K562 (cell line): ENCODE data around the gene KANK2. TPM values are rescaled to one million over a fixed set of nuclear protein-coding genes. Genes with fewer than 3 reads are reported as not detected.

ENCODE experiments used
- AFF4 ChIP-seq: sonication (generic); formaldehyde crosslinking; IDR thresholded peaks from 2 replicates; pipeline ENCODE4 v1.8.0; 2023; ENCODE audit warnings: mild to moderate bottlenecking, missing genetic modification reagents
- ARID2 ChIP-seq: fragments of 450-650 bp; IDR thresholded peaks from 2 replicates; pipeline ENCODE4 v1.6.1; 2017; ENCODE audit warnings: antibody characterized with exemption, mild to moderate bottlenecking
- CBX5 ChIP-seq: IDR thresholded peaks from 2 replicates; pipeline ENCODE4 v1.6.1; 2014; ENCODE audit warnings: low read depth, borderline replicate concordance
- CTCF ChIP-seq, 3 experiments: IDR thresholded peaks in 2 of 3; conservative IDR thresholded peaks in 1 of 3; 2 replicates each; pipeline ENCODE4 v1.5.1; 2011 to 2012; ENCODE audit warnings: low read length in 3 of 3, mild to moderate bottlenecking in 3 of 3, control low read depth in 2 of 3, improper control_type of control experiment in 1 of 3, inconsistent platforms in 1 of 3, low read depth in 1 of 3, mixed read lengths in 1 of 3, moderate library complexity in 1 of 3; ENCODE audit not compliant: insufficient read depth in 2 of 3
- EP400 ChIP-seq: fragments of 450-650 bp; IDR thresholded peaks from 2 replicates; pipeline ENCODE4 v1.6.1; 2017; ENCODE audit warnings: antibody characterized with exemption, mild to moderate bottlenecking, moderate library complexity
- ETV1 ChIP-seq: fragments of 450-650 bp; conservative IDR thresholded peaks from 2 replicates; pipeline ENCODE4 v1.6.1; 2016; ENCODE audit warnings: missing genetic modification characterization, control low read depth, low read depth, missing compliant biosample characterization
- FOXA1 ChIP-seq: fragments of 450-650 bp; IDR thresholded peaks from 2 replicates; pipeline ENCODE4 v1.6.1; 2016; ENCODE audit warnings: mild to moderate bottlenecking, borderline replicate concordance
- JUND ChIP-seq, 2 experiments: IDR thresholded peaks; 2 replicates in 1 of 2; 3 replicates in 1 of 2; pipeline ENCODE4 v1.6.1; 2011; ENCODE audit warnings: borderline replicate concordance in 2 of 2, low read depth in 2 of 2, low read length in 2 of 2, improper control_type of control experiment in 1 of 2, missing biosample characterization in 1 of 2, missing genetic modification characterization in 1 of 2, missing genetic modification reagents in 1 of 2
- MCM3 ChIP-seq: fragments of 450-650 bp; IDR thresholded peaks from 2 replicates; pipeline ENCODE4 v1.6.1; 2016
- MEF2D ChIP-seq: conservative IDR thresholded peaks from 2 replicates; pipeline ENCODE4 v1.6.1; 2016; ENCODE audit warnings: low read depth, missing genetic modification characterization, missing compliant biosample characterization
- PPARD ChIP-seq: fragments of 250-450 bp; sonication (Bioruptor Pico); IDR thresholded peaks from 2 replicates; pipeline ENCODE4 v1.8.0; 2022; ENCODE audit warnings: inconsistent platforms, mild to moderate bottlenecking, moderate library complexity
- RFX5 ChIP-seq: IDR thresholded peaks from 2 replicates; pipeline ENCODE4 v1.6.1; 2011; ENCODE audit warnings: low read depth, mild to moderate bottlenecking, improper control_type of control experiment, low read length
- SIRT6 ChIP-seq: IDR thresholded peaks from one replicate; pipeline ENCODE4 v1.6.1; 2012; ENCODE audit warnings: low read depth, mild to moderate bottlenecking, control low read depth, inconsistent platforms, low read length, moderate library complexity
- SUPT5H ChIP-seq: fragments of 450-650 bp; IDR thresholded peaks from 2 replicates; pipeline ENCODE4 v1.6.1; 2016
- ZKSCAN8 ChIP-seq: fragments of 200-800 bp; sonication (Bioruptor generic); IDR thresholded peaks from 2 replicates; pipeline ENCODE4 v1.6.1; 2016; ENCODE audit warnings: missing genetic modification characterization, missing compliant biosample characterization
- polyA plus RNA-seq, 8 experiments: library from polyadenylated mRNA; depleted of rRNA in 4 of 8; stranded (reverse) in 5 of 8; unstranded in 3 of 8; fragments of >200 nt; fragmentation: Nextera tagmentation in 2 of 8; fragmentation: Illumina TruSeq in 1 of 8; extraction: Ambion mirVana in 2 of 8; extraction: Trizol in 1 of 8; gene quantifications; 2 replicates each; pipeline versions ENCODE4 v1.2.1 to v1.2.3, GENCODE V29; 2011 to 2014; ENCODE audit warnings: inconsistent platforms in 1 of 8, missing spikeins in 1 of 8
- total RNA-seq, 7 experiments: library from RNA; depleted of rRNA in 6 of 7; stranded (reverse); fragments of >200 nt in 6 of 7; fragmentation: Illumina TruSeq in 2 of 7; extraction: Trizol in 2 of 7; gene quantifications; 2 replicates each; pipeline versions ENCODE4 v1.2.1 to v1.2.3, GENCODE V29; 2011 to 2021; ENCODE audit warnings: low replicate concordance in 1 of 7
- TF ChIP-seq, protein P1 (sequence below): IDR thresholded peaks from 2 replicates; pipeline ENCODE4 v1.6.1; 2014; ENCODE audit warnings: antibody characterized with exemption
- TF ChIP-seq, protein P2 (sequence below): fragments of 450-650 bp; formaldehyde crosslinking; IDR thresholded peaks from 2 replicates; pipeline ENCODE4 v1.4.0; 2020; ENCODE audit warnings: mild to moderate bottlenecking, moderate library complexity

The KANK2 gene
- total and polyA plus RNA-seq, 9 of the 15 experiments (the other 6 are each of a cell fraction or from before 2014, with no cell fraction given): 4.4 to 47.8 (median 21.3) TPM

- TF ChIP-seq JUND (IDR thresholded peaks at IDR 0.05; ENCODE audit: borderline replicate concordance, low read depth, low read length) (peak; percentile 55; the same call in 1 of the 2 replicates), JUND (tag; IDR thresholded peaks at IDR 0.05; ENCODE audit: borderline replicate concordance, low read depth, low read length) (no peak), SUPT5H (no peak), MEF2D (peak; percentile 80), FOXA1 (no peak), SIRT6 (no peak), ETV1 (no peak), ZKSCAN8 (CRISPR knock-in tag) (peak; percentile 89), ARID2 (peak; percentile 74; the same call in 1 of the 2 replicates), MCM3 (no peak), CTCF (IDR thresholded peaks at IDR 0.05 in 2 of 3, conservative IDR thresholded peaks at IDR 0.05 in 1 of 3; ENCODE audit: insufficient read depth in 2 of 3, low read depth in 1 of 3, low read length in 3 of 3) (peak; percentile 77 to 89 (median 88)), AFF4 (CRISPR knock-in tag) (no peak), CBX5 (no peak), PPARD (CRISPR knock-in tag) (no peak), EP400 (peak; percentile 56; the same call in 1 of the 2 replicates), RFX5 (no peak)
- TF ChIP-seq, protein P1, sequence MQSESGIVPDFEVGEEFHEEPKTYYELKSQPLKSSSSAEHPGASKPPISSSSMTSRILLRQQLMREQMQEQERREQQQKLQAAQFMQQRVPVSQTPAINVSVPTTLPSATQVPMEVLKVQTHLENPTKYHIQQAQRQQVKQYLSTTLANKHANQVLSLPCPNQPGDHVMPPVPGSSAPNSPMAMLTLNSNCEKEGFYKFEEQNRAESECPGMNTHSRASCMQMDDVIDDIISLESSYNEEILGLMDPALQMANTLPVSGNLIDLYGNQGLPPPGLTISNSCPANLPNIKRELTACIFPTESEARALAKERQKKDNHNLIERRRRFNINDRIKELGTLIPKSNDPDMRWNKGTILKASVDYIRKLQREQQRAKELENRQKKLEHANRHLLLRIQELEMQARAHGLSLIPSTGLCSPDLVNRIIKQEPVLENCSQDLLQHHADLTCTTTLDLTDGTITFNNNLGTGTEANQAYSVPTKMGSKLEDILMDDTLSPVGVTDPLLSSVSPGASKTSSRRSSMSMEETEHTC: peak; percentile 45
- TF ChIP-seq, protein P2, sequence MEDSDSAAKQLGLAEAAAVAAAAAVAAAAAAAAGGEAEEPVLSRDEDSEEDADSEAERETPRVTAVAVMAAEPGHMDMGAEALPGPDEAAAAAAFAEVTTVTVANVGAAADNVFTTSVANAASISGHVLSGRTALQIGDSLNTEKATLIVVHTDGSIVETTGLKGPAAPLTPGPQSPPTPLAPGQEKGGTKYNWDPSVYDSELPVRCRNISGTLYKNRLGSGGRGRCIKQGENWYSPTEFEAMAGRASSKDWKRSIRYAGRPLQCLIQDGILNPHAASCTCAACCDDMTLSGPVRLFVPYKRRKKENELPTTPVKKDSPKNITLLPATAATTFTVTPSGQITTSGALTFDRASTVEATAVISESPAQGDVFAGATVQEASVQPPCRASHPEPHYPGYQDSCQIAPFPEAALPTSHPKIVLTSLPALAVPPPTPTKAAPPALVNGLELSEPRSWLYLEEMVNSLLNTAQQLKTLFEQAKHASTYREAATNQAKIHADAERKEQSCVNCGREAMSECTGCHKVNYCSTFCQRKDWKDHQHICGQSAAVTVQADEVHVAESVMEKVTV: peak; percentile 77
These were observed 6.1 kb upstream of the KANK2 start (continued) for GRCh38 chr19:11203194-11204075.
